Endometrial microvascular endothelial cells (primary cell): ENCODE data around the gene ITGA1. TPM values are rescaled to one million over a fixed set of nuclear protein-coding genes. Genes with fewer than 3 reads are reported as not detected.

ENCODE experiments used
- in situ Hi-C: cut with HindIII; loops from 2 replicates; pipeline ENCODE4 v1.10.0; 2017; ENCODE audit warnings: low sequenced_read_pairs, low pct_unique_long_range_greater_than_20kb; ENCODE audit errors: inconsistent ontology term
- total RNA-seq: library from RNA; depleted of rRNA; stranded (reverse); fragments of >200 nt; gene quantifications from one replicate; pipeline ENCODE4 v1.2.3, GENCODE V29; 2015; ENCODE audit errors: inconsistent ontology term

Gene ITGA1
- total RNA-seq, 1 donor from 2014 or later: 3.4 TPM

- in situ Hi-C loops: no loop called here
These were observed 211.0 kb downstream of the ITGA1 start for GRCh38 chr5:52998552-52999313.

DNA sequence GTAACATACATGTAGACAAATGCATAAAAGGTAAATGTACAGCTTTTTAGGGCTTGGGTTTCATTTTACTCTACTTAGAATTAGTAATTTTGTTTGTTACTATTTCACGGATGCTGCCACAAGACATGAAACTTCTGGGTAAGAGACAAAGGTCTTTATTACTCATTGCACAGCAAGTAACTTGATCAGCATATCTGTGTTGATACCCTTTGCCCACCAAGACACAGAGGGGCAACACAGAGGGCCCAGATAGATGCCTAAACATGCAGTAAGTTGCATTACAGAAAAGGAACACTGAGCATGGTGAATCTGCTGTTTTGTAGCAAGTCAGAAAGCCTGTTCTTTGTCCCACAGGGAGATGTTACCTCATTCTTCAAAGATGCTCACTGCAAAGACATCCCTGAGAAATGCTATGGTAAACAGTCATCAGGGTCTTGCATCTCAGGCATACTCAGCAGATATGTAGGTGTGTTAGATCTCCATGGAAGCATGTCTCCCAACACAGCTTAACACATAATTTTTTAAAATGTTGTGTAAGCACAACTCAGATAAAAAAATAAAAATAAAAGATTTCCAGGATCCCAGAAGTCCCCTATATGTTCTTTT, 211.7 kb downstream of the ITGA1 start:
- in situ Hi-C loops: no loop called here

DNA sequence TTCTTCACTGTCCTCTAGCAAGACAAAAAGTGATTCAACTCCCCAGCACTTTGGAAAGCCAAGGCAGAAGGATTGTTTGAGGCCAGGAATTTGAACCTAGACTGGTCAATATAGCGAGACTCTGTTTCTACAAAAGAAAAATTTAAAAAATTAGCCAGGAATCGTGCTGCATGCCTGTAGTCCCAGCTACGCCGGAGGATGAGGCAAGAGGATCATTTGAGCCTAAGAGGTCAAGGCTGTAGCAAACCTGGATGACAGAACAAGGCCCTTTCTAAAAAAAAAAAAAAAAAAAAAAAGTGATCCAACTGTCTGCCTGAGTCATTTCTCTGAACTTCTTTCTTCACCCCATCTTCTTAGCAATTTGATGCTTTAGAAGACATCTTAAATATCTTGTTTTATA, 213.8 kb downstream of the ITGA1 start:
- in situ Hi-C loops: no loop called here

- in situ Hi-C loops: no loop called here
These were observed 214.8 kb downstream of the ITGA1 start for GRCh38 chr5:53002491-53002890.

DNA sequence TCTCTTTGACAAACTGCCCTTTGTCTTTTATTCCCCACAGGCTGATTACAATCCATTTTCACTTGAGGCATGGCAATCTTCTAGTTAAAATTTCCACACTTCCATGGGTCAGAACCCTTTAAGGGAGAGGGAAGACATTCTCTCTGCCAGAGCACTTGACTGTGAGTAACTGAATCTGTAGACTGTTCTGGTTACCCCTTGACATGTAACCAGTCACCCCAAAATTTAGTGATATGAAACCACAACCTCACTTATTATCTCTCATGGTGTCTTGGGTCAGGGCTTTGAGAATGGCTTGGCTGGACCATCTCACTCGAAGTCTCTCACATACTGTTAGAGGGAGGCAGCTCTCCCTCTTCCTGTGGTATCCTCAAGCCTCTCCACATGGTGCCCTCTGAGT, 215.4 kb downstream of the ITGA1 start:
- in situ Hi-C loops: no loop called here

GRCh38 chr5:53006911-53007890, 219.5 kb downstream of the ITGA1 start:
- in situ Hi-C loops: no loop called here

DNA sequence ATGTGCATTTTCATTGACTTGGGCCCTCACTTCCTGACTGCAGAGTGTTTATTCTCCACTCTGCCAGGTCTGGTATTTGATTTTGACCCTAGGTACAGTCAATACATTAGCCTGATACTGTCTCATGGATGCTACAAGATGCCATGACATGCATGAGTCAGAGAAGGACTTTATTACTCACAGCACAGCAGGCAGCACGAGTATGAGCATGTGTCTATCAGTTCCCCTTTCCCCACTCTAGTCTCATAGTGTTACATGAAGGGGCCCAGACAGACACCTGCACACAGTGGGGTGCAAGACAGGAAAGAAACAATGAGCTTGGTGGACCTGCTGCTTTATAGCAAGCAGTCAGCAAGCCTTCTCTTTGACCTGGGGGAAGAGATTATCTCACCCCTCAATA, 221.0 kb downstream of the ITGA1 start:
- in situ Hi-C loops: no loop called here

Other genes with a start within 250 kb of the ITGA1 start
- 15.2 TPM for gene PELO, start within 50 bp of the ITGA1 start, total RNA-seq
- 69.9 TPM for gene ITGA2, start 201.4 kb downstream of the ITGA1 start, total RNA-seq